Measurements from ENCODE around the gene SFR1. TPM values are rescaled to one million over a fixed set of nuclear protein-coding genes. Genes with fewer than 3 reads are reported as not detected.

Gene SFR1
- polyA plus RNA-seq (ENCODE audit: low read depth in 6 of 6), result 10 to 100 TPM; 14.8 to 23.2 (median 20.5) TPM

GRCh38 chr10:104121485-104122224 is at the start of gene SFR1:
SFR1 (plus strand) TSS chr10:104122171; CDS start chr10:104122184, 13 bp downstream.
- Mint-ChIP-seq H3K27me3 (no peaks in the 10 kb centered on the region), H3K9me3 (no peaks in the 10 kb centered on the region), H3K27ac (peak within 1 kb of the TSS; percentile 98 to 99 (median 99)), H3K36me3 (peaks cover 0 to 9% of the 10 kb centered on the region in 2 donors), H3K4me3 (peak within 1 kb of the TSS; percentile 88 to 98 (median 96)), H3K4me1 (peaks cover 12 to 24% (median 14%) of the 10 kb centered on the region in 3 donors)
- peak; percentile 100 for DNase-seq
- ATAC-seq (ENCODE audit: low read depth in 2 of 2), result peak; percentile 77 to 78

- Mint-ChIP-seq H3K4me3 (no peak overlapping the region), H3K27ac (no peak overlapping the region), H3K4me1 (no peaks in the 10 kb centered on the region), H3K36me3 (no peaks in the 10 kb centered on the region), H3K9me3 (no peaks in the 10 kb centered on the region), H3K27me3 (peaks cover 2 to 8% (median 4%) of the 10 kb centered on the region in 3 donors)
- ATAC-seq (ENCODE audit: low read depth in 2 of 2) (no peak), DNase-seq (no peak)
These were observed 49.2 kb upstream of the SFR1 start for GRCh38 chr10:104072786-104073185.

- no peaks in the 10 kb centered on the region for H3K36me3 Mint-ChIP-seq
- peak overlapping the region in 1 of 6 donors; percentile 45 for H3K27ac Mint-ChIP-seq
- peaks cover 0 to 8% (median 4%) of the 10 kb centered on the region in 3 donors for H3K27me3 Mint-ChIP-seq
These were observed 47.5 kb upstream of the SFR1 start for GRCh38 chr10:104074505-104074904.

GRCh38 chr10:104076743-104077160 is 45.2 kb upstream of the SFR1 start:
- Mint-ChIP-seq H3K9me3 (no peaks in the 10 kb centered on the region), H3K4me1 (no peaks in the 10 kb centered on the region), H3K27me3 (peaks cover under 1 to 4% (median under 1%) of the 10 kb centered on the region in 3 donors), H3K36me3 (no peaks in the 10 kb centered on the region), H3K4me3 (no peak overlapping the region), H3K27ac (no peak overlapping the region)
- DNase-seq (no peak), ATAC-seq (ENCODE audit: low read depth in 2 of 2) (no peak)

More at GRCh38 chr10:104074505-104074904, 47.5 kb upstream of the SFR1 start:
- DNase-seq (no peak), ATAC-seq (ENCODE audit: low read depth in 2 of 2) (no peak)
- H3K4me3 Mint-ChIP-seq, result no peak overlapping the region
- H3K9me3 Mint-ChIP-seq, result no peaks in the 10 kb centered on the region
- H3K4me1 Mint-ChIP-seq, result no peaks in the 10 kb centered on the region

GRCh38 chr10:104077247-104077646 is 44.7 kb upstream of the SFR1 start:
- H3K4me1 Mint-ChIP-seq, result no peaks in the 10 kb centered on the region
- DNase-seq, result no peak
- no peak overlapping the region for H3K27ac Mint-ChIP-seq
- no peak overlapping the region for H3K4me3 Mint-ChIP-seq
- no peaks in the 10 kb centered on the region for H3K36me3 Mint-ChIP-seq
- no peak for ATAC-seq (ENCODE audit: low read depth in 2 of 2)
- peaks cover 0 to 4% (median 0%) of the 10 kb centered on the region in 3 donors for H3K27me3 Mint-ChIP-seq
- H3K9me3 Mint-ChIP-seq, result no peaks in the 10 kb centered on the region

GRCh38 chr10:104077663-104078151 is 44.3 kb upstream of the SFR1 start:
- Mint-ChIP-seq H3K27me3 (peaks cover 0 to 4% (median 0%) of the 10 kb centered on the region in 3 donors), H3K4me3 (no peak overlapping the region), H3K4me1 (no peaks in the 10 kb centered on the region), H3K9me3 (no peaks in the 10 kb centered on the region), H3K36me3 (no peaks in the 10 kb centered on the region), H3K27ac (no peak overlapping the region)
- ATAC-seq (ENCODE audit: low read depth in 2 of 2), result no peak
- DNase-seq, result no peak

GRCh38 chr10:104080762-104081161 is 41.2 kb upstream of the SFR1 start:
- DNase-seq, result peak; percentile 6
- H3K27ac Mint-ChIP-seq, result no peak overlapping the region
- no peak overlapping the region for H3K4me3 Mint-ChIP-seq

GRCh38 chr10:104081998-104082397 is 40.0 kb upstream of the SFR1 start:
- no peaks in the 10 kb centered on the region for H3K36me3 Mint-ChIP-seq
- ATAC-seq (ENCODE audit: low read depth in 2 of 2) (no peak), DNase-seq (no peak)
- no peaks in the 10 kb centered on the region for H3K9me3 Mint-ChIP-seq
- H3K27me3 Mint-ChIP-seq, result peaks cover 0 to 7% (median 4%) of the 10 kb centered on the region in 3 donors
- no peaks in the 10 kb centered on the region for H3K4me1 Mint-ChIP-seq
- no peak overlapping the region for H3K4me3 Mint-ChIP-seq
- H3K27ac Mint-ChIP-seq, result no peak overlapping the region

More at GRCh38 chr10:104080762-104081161, 41.2 kb upstream of the SFR1 start:
- Mint-ChIP-seq H3K4me1 (no peaks in the 10 kb centered on the region), H3K36me3 (no peaks in the 10 kb centered on the region), H3K27me3 (peaks cover 0 to 4% (median 0%) of the 10 kb centered on the region in 3 donors), H3K9me3 (no peaks in the 10 kb centered on the region)
- ATAC-seq (ENCODE audit: low read depth in 2 of 2), result peak in 1 of 2 donors; percentile 43

- Mint-ChIP-seq H3K9me3 (no peaks in the 10 kb centered on the region), H3K27me3 (peaks cover 4 to 7% (median 6%) of the 10 kb centered on the region in 3 donors), H3K4me3 (no peak overlapping the region), H3K27ac (no peak overlapping the region), H3K4me1 (no peaks in the 10 kb centered on the region), H3K36me3 (no peaks in the 10 kb centered on the region)
- ATAC-seq (ENCODE audit: low read depth in 2 of 2) (no peak), DNase-seq (no peak)
These were observed 37.4 kb upstream of the SFR1 start for GRCh38 chr10:104084482-104085142.

GRCh38 chr10:104085801-104086400 is 36.1 kb upstream of the SFR1 start, which contains the start of gene COL17A1:
COL17A1 (minus strand) TSS chr10:104085880; CDS start chr10:104080673, 5,207 bp downstream.
- no peaks in the 10 kb centered on the region for H3K4me1 Mint-ChIP-seq
- DNase-seq (no peak), ATAC-seq (ENCODE audit: low read depth in 2 of 2) (no peak)
- H3K4me3 Mint-ChIP-seq, result no peak within 1 kb of the TSS
- no peaks in the 10 kb centered on the region for H3K36me3 Mint-ChIP-seq
- H3K27me3 Mint-ChIP-seq, result peaks cover 0 to 11% (median 6%) of the 10 kb centered on the region in 3 donors
- H3K27ac Mint-ChIP-seq, result peak within 1 kb of the TSS in 2 of 6 donors; percentile 6 to 88
- no peaks in the 10 kb centered on the region for H3K9me3 Mint-ChIP-seq

GRCh38 chr10:104088239-104088638 is 33.7 kb upstream of the SFR1 start:
- Mint-ChIP-seq H3K9me3 (no peaks in the 10 kb centered on the region), H3K27ac (no peak overlapping the region), H3K4me3 (no peak overlapping the region), H3K36me3 (no peaks in the 10 kb centered on the region), H3K4me1 (no peaks in the 10 kb centered on the region), H3K27me3 (peaks cover 0 to 16% (median 6%) of the 10 kb centered on the region in 3 donors)
- ATAC-seq (ENCODE audit: low read depth in 2 of 2), result no peak
- DNase-seq, result no peak

GRCh38 chr10:104089621-104090020 is 32.4 kb upstream of the SFR1 start:
- H3K27me3 Mint-ChIP-seq, result peaks cover 0 to 16% (median 6%) of the 10 kb centered on the region in 3 donors
- DNase-seq (no peak), ATAC-seq (ENCODE audit: low read depth in 2 of 2) (no peak)
- H3K9me3 Mint-ChIP-seq, result peaks cover 0 to 2% (median 0%) of the 10 kb centered on the region in 7 donors
- no peak overlapping the region for H3K4me3 Mint-ChIP-seq
- H3K36me3 Mint-ChIP-seq, result no peaks in the 10 kb centered on the region
- H3K4me1 Mint-ChIP-seq, result no peaks in the 10 kb centered on the region
- no peak overlapping the region for H3K27ac Mint-ChIP-seq

GRCh38 chr10:104090611-104091010 is 31.4 kb upstream of the SFR1 start:
- peaks cover 0 to 2% (median 0%) of the 10 kb centered on the region in 7 donors for H3K9me3 Mint-ChIP-seq
- peak overlapping the region in 1 of 6 donors; percentile 22 for H3K27ac Mint-ChIP-seq
- no peak overlapping the region for H3K4me3 Mint-ChIP-seq
- peaks cover 0 to 16% (median 6%) of the 10 kb centered on the region in 3 donors for H3K27me3 Mint-ChIP-seq
- H3K36me3 Mint-ChIP-seq, result no peaks in the 10 kb centered on the region
- ATAC-seq (ENCODE audit: low read depth in 2 of 2), result no peak
- no peak for DNase-seq
- H3K4me1 Mint-ChIP-seq, result no peaks in the 10 kb centered on the region
